GM21360 (cell line): ENCODE results near the gene APH1B.
"Not testable (repeated sequence)": the region's sequence is repeated elsewhere in the genome, so short reads cannot be mapped to it uniquely, and the experiment has no call there.

ENCODE experiments used
- ATAC-seq: cut with Tn5 transposase; IDR thresholded peaks from one replicate; pipeline ENCODE4 v1.9.1; 2021; ENCODE audit warnings: mild to moderate bottlenecking, moderate library complexity; ENCODE audit not compliant: unreplicated experiment

The APH1B gene

GRCh38 chr15:63327648-63328421 is 50.4 kb downstream of the APH1B start:
- ATAC-seq: no peak

GRCh38 chr15:63329567-63330350 is 52.4 kb downstream of the APH1B start:
- no peak for ATAC-seq

GRCh38 chr15:63330926-63331325 is 53.5 kb downstream of the APH1B start:
- no peak for ATAC-seq

- ATAC-seq: no peak
Observed at GRCh38 chr15:63331456-63331855, 54.1 kb downstream of the APH1B start.

GRCh38 chr15:63332367-63333124 is 55.1 kb downstream of the APH1B start:
- ATAC-seq: no peak

GRCh38 chr15:63334821-63335220 is 57.4 kb downstream of the APH1B start:
- no peak for ATAC-seq

- ATAC-seq: no peak
Observed at GRCh38 chr15:63335543-63336240, 58.3 kb downstream of the APH1B start.

- ATAC-seq: no peak
Observed at GRCh38 chr15:63337046-63337445, 59.6 kb downstream of the APH1B start.

- no peak for ATAC-seq
Observed at GRCh38 chr15:63338170-63338569, 60.8 kb downstream of the APH1B start.

- ATAC-seq: no peak
Observed at GRCh38 chr15:63339006-63339766, 61.8 kb downstream of the APH1B start.

GRCh38 chr15:63339836-63340235 is 62.4 kb downstream of the APH1B start:
- no peak for ATAC-seq

GRCh38 chr15:63340353-63340752 is 62.9 kb downstream of the APH1B start:
- ATAC-seq: no peak

GRCh38 chr15:63340878-63341277 is 63.5 kb downstream of the APH1B start:
- ATAC-seq: no peak

GRCh38 chr15:63341898-63342297 is 64.5 kb downstream of the APH1B start:
- no peak for ATAC-seq

- ATAC-seq: not testable (repeated sequence)
Observed at GRCh38 chr15:63342996-63343562, 65.7 kb downstream of the APH1B start.

GRCh38 chr15:63344731-63345390 is 67.5 kb downstream of the APH1B start:
- no peak for ATAC-seq

GRCh38 chr15:63345391-63345752 is 68.0 kb downstream of the APH1B start:
- ATAC-seq: no peak

GRCh38 chr15:63347074-63347857 is 69.9 kb downstream of the APH1B start:
- ATAC-seq: no peak

- no peak for ATAC-seq
Observed at GRCh38 chr15:63348392-63348791, 71.0 kb downstream of the APH1B start.
